ENCODE data around the gene ASCC3. TPM values are rescaled to one million over a fixed set of nuclear protein-coding genes. Genes with fewer than 3 reads are reported as not detected.
"Not testable (repeated sequence)": the region's sequence is repeated elsewhere in the genome, so short reads cannot be mapped to it uniquely, and the experiment has no call there.

ASCC3 gene
- total RNA-seq, 4 donors from 2014 or later, result 20.3 to 26.2 (median 22.4) TPM

GRCh38 chr6:100768816-100769351 is 112.2 kb downstream of the ASCC3 start:
- Histone ChIP-seq H3K36me3 (peaks cover 0 to 32% (median 13%) of the 10 kb centered on the region in 4 donors), H3K9me3 (no peaks in the 10 kb centered on the region), H3K27ac (replicated peaks in 1 of 4) (no peak overlapping the region), H3K27me3 (no peaks in the 10 kb centered on the region), H3K4me3 (no peak overlapping the region), H3K4me1 (no peaks in the 10 kb centered on the region)
- intact Hi-C loops (cut with DNase I), result no loop called here
- no peak for DNase-seq (ENCODE audit: extremely low spot score)
- 97% methylated on average over 1 of the region's 1 CpG for WGBS
- TF ChIP-seq CTCF (IDR thresholded peaks at IDR 0.05) (no peak), POLR2A (IDR thresholded peaks at IDR 0.05; ENCODE audit: low read depth) (no peak), POLR2AphosphoS5 (IDR thresholded peaks at IDR 0.05) (no peak), EP300 (IDR thresholded peaks at IDR 0.05) (no peak)

- DNase-seq (ENCODE audit: extremely low spot score), result no peak
- TF ChIP-seq POLR2AphosphoS5 (IDR thresholded peaks at IDR 0.05) (no peak), EP300 (IDR thresholded peaks at IDR 0.05) (no peak), POLR2A (IDR thresholded peaks at IDR 0.05; ENCODE audit: low read depth) (no peak), CTCF (IDR thresholded peaks at IDR 0.05) (no peak)
- H3K4me1 ChIP-seq, result no peaks in the 10 kb centered on the region
- H3K36me3 ChIP-seq, result peaks cover 4 to 62% (median 29%) of the 10 kb centered on the region in 4 donors
- no peaks in the 10 kb centered on the region for H3K9me3 ChIP-seq
- no peaks in the 10 kb centered on the region for H3K27me3 ChIP-seq
- intact Hi-C loops (cut with DNase I), result no loop called here
- WGBS, result 100% methylated on average over 2 of the region's 2 CpGs
- H3K27ac ChIP-seq (replicated peaks in 1 of 4), result no peak overlapping the region
- no peak overlapping the region for H3K4me3 ChIP-seq
These were observed 117.4 kb downstream of the ASCC3 start for GRCh38 chr6:100763617-100764241.

GRCh38 chr6:100761841-100762240 is 119.3 kb downstream of the ASCC3 start:
- Histone ChIP-seq H3K4me1 (no peaks in the 10 kb centered on the region), H3K27me3 (no peaks in the 10 kb centered on the region), H3K27ac (replicated peaks in 1 of 4) (no peak overlapping the region), H3K4me3 (no peak overlapping the region), H3K36me3 (peaks cover 4 to 58% (median 29%) of the 10 kb centered on the region in 4 donors), H3K9me3 (no peaks in the 10 kb centered on the region)
- DNase-seq (ENCODE audit: extremely low spot score), result no peak
- intact Hi-C loops (cut with DNase I), result no loop called here
- no peak for TF ChIP-seq CTCF (IDR thresholded peaks at IDR 0.05)
- no peak for TF ChIP-seq EP300 (IDR thresholded peaks at IDR 0.05)
- WGBS, result 89% methylated on average over 2 of the region's 2 CpGs

DNA sequence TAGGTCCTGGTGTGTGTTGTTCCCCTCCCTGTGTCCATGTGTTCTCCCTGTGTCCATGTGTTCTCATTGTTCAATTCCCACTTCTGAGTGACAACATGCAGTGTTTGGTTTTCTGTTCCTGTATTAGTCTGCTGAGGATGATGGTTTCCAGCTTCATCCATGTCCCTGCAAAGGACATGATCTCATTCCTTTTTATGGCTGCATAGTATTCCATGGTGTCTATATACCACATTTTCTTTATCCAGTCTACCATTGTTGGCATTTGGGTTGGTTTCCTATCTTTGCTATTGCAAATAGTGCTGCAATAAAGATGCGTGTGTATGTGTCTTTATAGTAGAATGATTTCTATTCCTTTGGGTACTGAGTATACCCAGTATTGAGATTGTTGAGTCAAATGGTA is 122.7 kb downstream of the ASCC3 start:
- H3K4me1 ChIP-seq; H3K9me3 ChIP-seq; DNase-seq (ENCODE audit: extremely low spot score); H3K27me3 ChIP-seq; H3K27ac ChIP-seq (replicated peaks in 1 of 4); H3K4me3 ChIP-seq; intact Hi-C loops (cut with DNase I): not testable (repeated sequence)
- H3K36me3 ChIP-seq, result peaks cover 0 to 24% (median 11%) of the 10 kb centered on the region in 4 donors
- 95% methylated on average over 1 of the region's 1 CpG for WGBS

GRCh38 chr6:100753421-100753820 is 127.7 kb downstream of the ASCC3 start:
- Histone ChIP-seq H3K4me1 (no peaks in the 10 kb centered on the region), H3K4me3 (no peak overlapping the region), H3K27me3 (no peaks in the 10 kb centered on the region), H3K27ac (replicated peaks in 1 of 4) (no peak overlapping the region), H3K9me3 (no peaks in the 10 kb centered on the region), H3K36me3 (no peaks in the 10 kb centered on the region)
- no peak for DNase-seq (ENCODE audit: extremely low spot score)
- 96% methylated on average over 3 of the region's 3 CpGs for WGBS
- TF ChIP-seq CTCF (IDR thresholded peaks at IDR 0.05), result no peak
- intact Hi-C loops (cut with DNase I), result no loop called here
